NOMO-1 treated with DMSO at 0.1 percent for 48 hours (cell line): ENCODE data around the gene LRRTM4.
"Not testable (repeated sequence)": the region's sequence is repeated elsewhere in the genome, so short reads cannot be mapped to it uniquely, and the experiment has no call there.

Experiments
- DNase-seq: peaks from one replicate; lab custom pipeline; 2025; ENCODE audit not compliant: unreplicated experiment; lab: John Stamatoyannopoulos, UW

LRRTM4 gene

GRCh38 chr2:77088424-77088823 is 433.8 kb downstream of the LRRTM4 start:
- not testable (repeated sequence) for DNase-seq

GRCh38 chr2:77087987-77088414 is 434.2 kb downstream of the LRRTM4 start:
- no peak for DNase-seq

GRCh38 chr2:77086478-77086877 is 435.7 kb downstream of the LRRTM4 start:
- DNase-seq: no peak

- no peak for DNase-seq
Measured at GRCh38 chr2:77086051-77086450, 436.1 kb downstream of the LRRTM4 start.

- no peak for DNase-seq
Measured at GRCh38 chr2:77085561-77085960, 436.6 kb downstream of the LRRTM4 start.

- DNase-seq: no peak
Measured at GRCh38 chr2:77081597-77081996, 440.6 kb downstream of the LRRTM4 start.

GRCh38 chr2:77064324-77064723 is 457.9 kb downstream of the LRRTM4 start:
- peak; percentile 71 for DNase-seq

- DNase-seq: no peak
Measured at GRCh38 chr2:77054938-77055337, 467.2 kb downstream of the LRRTM4 start.

- no peak for DNase-seq
Measured at GRCh38 chr2:77046339-77046738, 475.8 kb downstream of the LRRTM4 start.

- DNase-seq: not testable (repeated sequence)
Measured at GRCh38 chr2:77045456-77045855, 476.7 kb downstream of the LRRTM4 start.

GRCh38 chr2:77034445-77034844 is 487.7 kb downstream of the LRRTM4 start:
- DNase-seq: no peak

- DNase-seq: not testable (repeated sequence)
Measured at GRCh38 chr2:77029237-77029636, 492.9 kb downstream of the LRRTM4 start.

- DNase-seq: no peak
Measured at GRCh38 chr2:77028032-77028600, 494.1 kb downstream of the LRRTM4 start.

- DNase-seq: no peak
Measured at GRCh38 chr2:77025714-77026113, 496.5 kb downstream of the LRRTM4 start.

GRCh38 chr2:77021161-77021560 is 501.0 kb downstream of the LRRTM4 start:
- DNase-seq: no peak

GRCh38 chr2:77018219-77018618 is 504.0 kb downstream of the LRRTM4 start:
- DNase-seq: no peak

- no peak for DNase-seq
Measured at GRCh38 chr2:77017355-77017745, 504.8 kb downstream of the LRRTM4 start.

GRCh38 chr2:77016443-77017354 is 505.5 kb downstream of the LRRTM4 start:
- no peak for DNase-seq

GRCh38 chr2:77013953-77014352 is 508.2 kb downstream of the LRRTM4 start:
- DNase-seq: no peak

GRCh38 chr2:77013457-77013856 is 508.7 kb downstream of the LRRTM4 start:
- no peak for DNase-seq

- no peak for DNase-seq
Measured at GRCh38 chr2:77009307-77009706, 512.9 kb downstream of the LRRTM4 start.

- no peak for DNase-seq
Measured at GRCh38 chr2:77008853-77009252, 513.3 kb downstream of the LRRTM4 start.
